WERI-Rb-1 (cell line): ENCODE data around the gene C12orf43.
"Not testable (repeated sequence)": the region's sequence is repeated elsewhere in the genome, so short reads cannot be mapped to it uniquely, and the experiment has no call there.

Experiments used
- DNase-seq: peaks from one replicate; pipeline ENCODE4 v3.0.0-alpha.2; 2020
- H3K27ac ChIP-seq: fragments of 250-450 bp; sonication (Bioruptor Pico); 2 replicates; pipeline ENCODE4 v1.5.1; 2020; ENCODE audit warnings: mild to moderate bottlenecking, moderate library complexity
- H3K27me3 ChIP-seq: fragments of 250-450 bp; sonication (Bioruptor Pico); 2 replicates; pipeline ENCODE4 v1.5.1; 2021; ENCODE audit warnings: mild to moderate bottlenecking, low read depth, moderate library complexity; ENCODE audit not compliant: insufficient read depth, severe bottlenecking
- H3K36me3 ChIP-seq: fragments of 250-450 bp; sonication (Bioruptor Pico); 2 replicates; pipeline ENCODE4 v1.5.1; 2020; ENCODE audit warnings: mild to moderate bottlenecking, moderate library complexity
- H3K4me3 ChIP-seq: 2 replicates; pipeline ENCODE4 v1.5.1; 2011; ENCODE audit warnings: low read depth, mild to moderate bottlenecking, control low read depth, low read length
- H3K9me3 ChIP-seq: fragments of 250-450 bp; sonication (Bioruptor Pico); 2 replicates; pipeline ENCODE4 v1.5.1; 2021; ENCODE audit warnings: mild to moderate bottlenecking, moderate library complexity; ENCODE audit not compliant: severe bottlenecking
- TF ChIP-seq, protein P1 (sequence below): IDR thresholded peaks from 2 replicates; pipeline ENCODE4 v1.5.1; 2011; ENCODE audit warnings: low read depth, mild to moderate bottlenecking, control low read depth, inconsistent platforms, low read length

Gene C12orf43, protein sequence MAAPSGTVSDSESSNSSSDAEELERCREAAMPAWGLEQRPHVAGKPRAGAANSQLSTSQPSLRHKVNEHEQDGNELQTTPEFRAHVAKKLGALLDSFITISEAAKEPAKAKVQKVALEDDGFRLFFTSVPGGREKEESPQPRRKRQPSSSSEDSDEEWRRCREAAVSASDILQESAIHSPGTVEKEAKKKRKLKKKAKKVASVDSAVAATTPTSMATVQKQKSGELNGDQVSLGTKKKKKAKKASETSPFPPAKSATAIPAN

DNA sequence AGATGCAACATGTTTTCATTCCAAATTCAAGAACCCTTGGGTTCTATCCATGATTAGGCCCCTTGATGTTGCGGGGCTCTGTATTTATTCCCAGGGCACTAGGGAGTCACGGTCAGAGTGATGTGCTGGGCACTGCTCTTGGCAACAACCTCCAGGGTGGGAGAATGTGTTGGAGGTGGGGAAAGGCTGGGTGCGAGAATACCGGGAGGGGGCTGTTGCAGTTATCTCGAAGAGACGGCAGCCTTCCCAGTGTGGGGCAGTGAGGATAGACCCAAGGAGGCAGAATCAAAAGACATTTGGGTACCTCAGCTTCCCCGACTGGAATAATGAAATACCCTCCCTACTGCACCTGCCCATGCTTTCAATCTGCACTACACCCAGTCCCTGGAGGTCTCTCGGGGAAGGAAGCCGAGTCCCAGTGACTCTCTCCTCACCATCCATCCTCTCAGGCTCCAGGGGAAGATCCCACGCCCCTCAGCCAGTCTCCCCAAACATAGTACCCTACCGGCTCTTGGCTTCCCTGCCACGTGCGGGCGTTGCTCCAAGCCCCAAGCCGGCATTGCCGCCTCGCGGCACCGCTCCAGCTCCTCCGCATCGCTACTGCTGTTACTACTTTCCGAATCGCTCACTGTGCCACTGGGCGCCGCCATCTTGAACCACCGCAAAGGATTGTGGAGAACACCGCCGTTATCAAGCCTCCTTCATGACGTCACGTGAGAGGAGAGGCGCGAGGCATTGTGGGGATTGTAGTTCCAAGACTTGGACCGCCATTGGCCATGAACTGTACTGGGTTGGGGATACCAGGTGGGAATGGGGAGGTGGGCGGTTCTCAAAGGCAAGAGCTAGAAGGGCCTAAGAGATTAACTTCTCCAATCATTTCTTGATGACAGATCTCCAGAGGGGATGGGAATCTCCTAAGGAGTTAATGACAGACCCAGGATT, at the start of gene C12orf43:
Gene C12orf43 (minus strand): TSS at position 663 of the 942 bp plus-strand sequence. CDS start 13 bp downstream, at position 650.
- DNase-seq = peak; percentile 93
- no peaks in the 10 kb centered on the region for H3K9me3 ChIP-seq
- peak within 1 kb of the TSS; percentile 66 for H3K27ac ChIP-seq
- peak within 1 kb of the TSS; percentile 87 for H3K4me3 ChIP-seq
- no peaks in the 10 kb centered on the region for H3K27me3 ChIP-seq
- TF ChIP-seq, protein P1, sequence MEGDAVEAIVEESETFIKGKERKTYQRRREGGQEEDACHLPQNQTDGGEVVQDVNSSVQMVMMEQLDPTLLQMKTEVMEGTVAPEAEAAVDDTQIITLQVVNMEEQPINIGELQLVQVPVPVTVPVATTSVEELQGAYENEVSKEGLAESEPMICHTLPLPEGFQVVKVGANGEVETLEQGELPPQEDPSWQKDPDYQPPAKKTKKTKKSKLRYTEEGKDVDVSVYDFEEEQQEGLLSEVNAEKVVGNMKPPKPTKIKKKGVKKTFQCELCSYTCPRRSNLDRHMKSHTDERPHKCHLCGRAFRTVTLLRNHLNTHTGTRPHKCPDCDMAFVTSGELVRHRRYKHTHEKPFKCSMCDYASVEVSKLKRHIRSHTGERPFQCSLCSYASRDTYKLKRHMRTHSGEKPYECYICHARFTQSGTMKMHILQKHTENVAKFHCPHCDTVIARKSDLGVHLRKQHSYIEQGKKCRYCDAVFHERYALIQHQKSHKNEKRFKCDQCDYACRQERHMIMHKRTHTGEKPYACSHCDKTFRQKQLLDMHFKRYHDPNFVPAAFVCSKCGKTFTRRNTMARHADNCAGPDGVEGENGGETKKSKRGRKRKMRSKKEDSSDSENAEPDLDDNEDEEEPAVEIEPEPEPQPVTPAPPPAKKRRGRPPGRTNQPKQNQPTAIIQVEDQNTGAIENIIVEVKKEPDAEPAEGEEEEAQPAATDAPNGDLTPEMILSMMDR = no peak
- no peaks in the 10 kb centered on the region for H3K36me3 ChIP-seq

DNA sequence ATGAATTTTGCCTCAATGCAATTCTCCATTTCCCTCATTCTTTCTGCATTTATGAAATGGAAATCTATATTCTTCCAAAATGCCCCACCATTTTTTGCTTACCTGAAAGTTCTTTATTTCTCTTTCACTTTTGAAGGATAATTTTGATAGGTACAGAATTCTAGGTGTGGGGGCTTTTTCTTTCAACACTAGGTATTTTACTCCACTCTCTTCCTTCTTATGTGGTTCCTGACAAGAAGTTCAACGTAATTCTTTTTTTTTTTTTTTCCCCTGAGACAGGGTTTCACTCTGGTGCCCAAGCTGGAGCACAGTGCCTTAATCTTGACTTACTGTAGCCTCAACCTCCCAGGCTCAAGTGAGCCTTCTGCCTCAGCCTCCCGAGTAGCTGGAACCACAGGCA, 49.1 kb upstream of the C12orf43 start:
- TF ChIP-seq, protein P1 = no peak
- H3K36me3 ChIP-seq = no peaks in the 10 kb centered on the region
- no peak overlapping the region for H3K4me3 ChIP-seq
- peaks cover 2% of the 10 kb centered on the region for H3K9me3 ChIP-seq
- no peak for DNase-seq
- H3K27ac ChIP-seq = no peak overlapping the region
- peaks cover 23% of the 10 kb centered on the region for H3K27me3 ChIP-seq

DNA sequence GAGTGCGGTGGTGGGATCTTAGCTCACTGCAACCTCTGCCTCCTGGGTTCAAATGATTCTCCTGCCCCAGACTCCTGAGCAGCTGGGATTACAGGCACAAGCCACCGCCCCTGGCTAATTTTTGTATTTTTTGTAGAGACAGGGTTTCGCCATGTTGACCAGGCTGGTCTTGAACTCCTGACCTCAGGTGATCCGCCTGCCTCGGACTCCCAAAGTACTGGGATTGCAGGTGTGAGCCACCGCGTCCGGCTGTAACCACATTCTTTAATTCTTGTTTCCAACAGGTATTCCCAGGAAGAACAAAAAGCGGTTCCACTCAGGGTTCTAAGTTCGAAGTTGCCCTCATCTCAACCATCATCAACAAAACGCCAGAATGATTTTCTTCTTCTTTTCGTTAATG, 48.3 kb upstream of the C12orf43 start:
- DNase-seq, H3K27ac ChIP-seq, H3K36me3 ChIP-seq, H3K9me3 ChIP-seq, H3K4me3 ChIP-seq: not testable (repeated sequence)
- H3K27me3 ChIP-seq = peaks cover 28% of the 10 kb centered on the region

- no peak overlapping the region for H3K27ac ChIP-seq
- TF ChIP-seq, protein P1 = no peak
- H3K36me3 ChIP-seq = no peaks in the 10 kb centered on the region
- no peak for DNase-seq
- no peaks in the 10 kb centered on the region for H3K9me3 ChIP-seq
- H3K4me3 ChIP-seq = no peak overlapping the region
- peaks cover 30% of the 10 kb centered on the region for H3K27me3 ChIP-seq
These were observed 47.8 kb upstream of the C12orf43 start for GRCh38 chr12:121064116-121064515.

- H3K27ac ChIP-seq = no peak overlapping the region
- DNase-seq = no peak
- TF ChIP-seq, protein P1 = no peak
- no peak overlapping the region for H3K4me3 ChIP-seq
- H3K36me3 ChIP-seq = no peaks in the 10 kb centered on the region
- H3K27me3 ChIP-seq = peaks cover 24% of the 10 kb centered on the region
- no peaks in the 10 kb centered on the region for H3K9me3 ChIP-seq
These were observed 46.2 kb upstream of the C12orf43 start for GRCh38 chr12:121062391-121063045.

DNA sequence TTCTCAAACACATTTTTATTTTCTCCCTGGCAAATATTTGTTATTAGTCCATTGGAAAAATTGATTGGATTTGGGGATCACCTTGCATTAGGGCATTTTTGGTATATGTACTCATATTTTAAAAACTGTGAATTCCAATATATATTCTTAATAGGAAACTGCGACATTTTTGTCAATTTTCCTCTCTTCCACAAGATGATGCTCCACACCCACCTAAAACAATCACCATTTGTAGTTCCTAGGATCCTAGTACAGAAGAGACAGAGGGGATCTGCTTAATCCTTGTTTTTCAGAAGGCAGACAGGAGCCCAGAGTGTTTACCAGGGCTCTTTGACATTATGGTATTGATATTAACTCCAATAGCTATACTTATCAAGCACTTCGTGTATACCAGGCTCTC, 45.5 kb upstream of the C12orf43 start:
- no peaks in the 10 kb centered on the region for H3K36me3 ChIP-seq
- DNase-seq = no peak
- no peaks in the 10 kb centered on the region for H3K9me3 ChIP-seq
- H3K4me3 ChIP-seq = no peak overlapping the region
- TF ChIP-seq, protein P1 = 0 out of 2 replicates have a peak, but pooled peaks have one; percentile 4
- no peak overlapping the region for H3K27ac ChIP-seq
- H3K27me3 ChIP-seq = peaks cover 21% of the 10 kb centered on the region
